Hepatocyte (in vitro differentiated cells): ENCODE measurements around the gene CLTB.

Source experiments
- CTCF ChIP-seq: fragments of 200-600 bp; sonication (generic); IDR thresholded peaks from 2 replicates; pipeline ENCODE4 v1.5.1; 2016; ENCODE audit warnings: antibody characterized with exemption, mild to moderate bottlenecking; ENCODE audit not compliant: poor library complexity
- EZH2 ChIP-seq: fragments of 200-600 bp; sonication (generic); IDR thresholded peaks from 2 replicates; pipeline ENCODE4 v1.6.1; 2016; ENCODE audit warnings: antibody characterized with exemption, mild to moderate bottlenecking, borderline replicate concordance
- EZH2phosphoT487 ChIP-seq: fragments of 200-600 bp; sonication (generic); IDR thresholded peaks from one replicate; pipeline ENCODE4 v1.6.1; 2018; ENCODE audit warnings: antibody characterized with exemption, mild to moderate bottlenecking, low read depth, moderate library complexity; ENCODE audit not compliant: unreplicated experiment, severe bottlenecking

DNA sequence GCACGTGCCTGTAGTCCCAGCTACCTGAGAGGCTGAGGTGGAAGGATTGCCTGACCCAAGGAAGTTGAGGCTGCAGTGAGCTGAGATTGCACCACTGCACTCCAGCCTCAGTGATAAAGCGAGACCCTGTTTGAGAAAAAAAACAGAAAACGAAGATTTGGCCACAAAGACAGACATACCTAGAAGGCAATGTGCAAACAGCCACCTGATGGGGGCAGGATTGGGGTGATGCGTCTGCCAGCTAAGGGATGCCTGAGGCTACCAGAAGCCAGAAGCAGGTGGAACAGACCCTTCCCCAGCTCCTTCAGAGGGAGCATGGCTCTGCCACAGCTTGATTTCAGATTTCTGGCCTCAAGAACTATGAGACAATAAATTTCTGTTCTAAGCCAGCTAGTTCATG, 24.9 kb downstream of the CLTB start:
- TF ChIP-seq CTCF (no peak), EZH2 (no peak), EZH2phosphoT487 (no peak)
